Ectodermal cell (in vitro differentiated cells): ENCODE measurements around the gene RAB6B.

Experiments used
- H3K27ac ChIP-seq: 2 replicates; pipeline ENCODE4 v1.7.0; 2013; ENCODE audit warnings: mild to moderate bottlenecking, low read depth, low read length; ENCODE audit not compliant: insufficient read depth, poor library complexity, severe bottlenecking
- H3K27me3 ChIP-seq: 2 replicates; pipeline ENCODE4 v1.7.0; 2013; ENCODE audit warnings: mild to moderate bottlenecking, low read length; ENCODE audit not compliant: insufficient read depth, control insufficient read depth, poor library complexity, severe bottlenecking
- H3K36me3 ChIP-seq: one replicate; pipeline ENCODE4 v1.7.0; 2013; ENCODE audit warnings: low read length; ENCODE audit not compliant: control insufficient read depth, insufficient read depth
- H3K4me1 ChIP-seq: one replicate; pipeline ENCODE4 v1.7.0; 2013; ENCODE audit warnings: low read length; ENCODE audit not compliant: control insufficient read depth, insufficient read depth
- H3K4me3 ChIP-seq: 2 replicates; pipeline ENCODE4 v1.7.0; 2013; ENCODE audit warnings: low read depth, low read length, control low read depth; ENCODE audit not compliant: insufficient read depth
- H3K9me3 ChIP-seq: 2 replicates; pipeline ENCODE4 v1.7.0; 2013; ENCODE audit warnings: mild to moderate bottlenecking, low read length, moderate library complexity; ENCODE audit not compliant: control insufficient read depth
- WGBS, 2 experiments: methylation state at CpG; one replicate each; pipeline ENCODE4 v1.1.7; 2013; ENCODE audit warnings: missing lambda C conversion rate in 2 of 2; 5-methylcytosine and 5-hydroxymethylcytosine counted together

RAB6B gene

GRCh38 chr3:133894353-133895207 is 1.1 kb downstream of the RAB6B start:
- H3K27me3 ChIP-seq = peaks cover 52% of the 10 kb centered on the region
- peaks cover 11% of the 10 kb centered on the region for H3K4me1 ChIP-seq
- H3K4me3 ChIP-seq = peak overlapping the region; percentile 68
- no peak overlapping the region for H3K27ac ChIP-seq
- H3K9me3 ChIP-seq = no peaks in the 10 kb centered on the region
- WGBS, 2 experiments = 3% methylated on average over 51 to 52 of the region's 52 CpGs
- H3K36me3 ChIP-seq = no peaks in the 10 kb centered on the region

GRCh38 chr3:133893683-133894352 is 1.9 kb downstream of the RAB6B start:
- Histone ChIP-seq H3K4me3 (peak overlapping the region; percentile 68), H3K36me3 (no peaks in the 10 kb centered on the region), H3K27ac (no peak overlapping the region), H3K9me3 (no peaks in the 10 kb centered on the region), H3K27me3 (peaks cover 52% of the 10 kb centered on the region), H3K4me1 (peaks cover 14% of the 10 kb centered on the region)
- WGBS, 2 experiments = 70 to 72% methylated on average over 6 of the region's 6 CpGs

- WGBS, 2 experiments = 95 to 96% methylated on average over 6 of the region's 6 CpGs
- Histone ChIP-seq H3K4me3 (no peak overlapping the region), H3K27me3 (peaks cover 47% of the 10 kb centered on the region), H3K27ac (no peak overlapping the region), H3K4me1 (peaks cover 25% of the 10 kb centered on the region), H3K36me3 (no peaks in the 10 kb centered on the region), H3K9me3 (no peaks in the 10 kb centered on the region)
These were observed 3.0 kb downstream of the RAB6B start for GRCh38 chr3:133892541-133893231.

- WGBS, 2 experiments = 90 to 91% methylated on average over 11 of the region's 11 CpGs
- H3K27me3 ChIP-seq = peaks cover 38% of the 10 kb centered on the region
These were observed 3.9 kb downstream of the RAB6B start for GRCh38 chr3:133891662-133892378.

GRCh38 chr3:133890972-133891644 is 4.6 kb downstream of the RAB6B start:
- Histone ChIP-seq H3K9me3 (no peaks in the 10 kb centered on the region), H3K4me3 (no peak overlapping the region), H3K36me3 (no peaks in the 10 kb centered on the region), H3K27me3 (peaks cover 31% of the 10 kb centered on the region), H3K27ac (no peak overlapping the region), H3K4me1 (peaks cover 33% of the 10 kb centered on the region)
- WGBS, 2 experiments = 87 to 96% methylated on average over 5 of the region's 5 CpGs

More at GRCh38 chr3:133891662-133892378, 3.9 kb downstream of the RAB6B start:
- Histone ChIP-seq H3K9me3 (no peaks in the 10 kb centered on the region), H3K4me1 (peaks cover 33% of the 10 kb centered on the region), H3K27ac (no peak overlapping the region), H3K4me3 (no peak overlapping the region), H3K36me3 (no peaks in the 10 kb centered on the region)

- Histone ChIP-seq H3K4me1 (peaks cover 33% of the 10 kb centered on the region), H3K27me3 (peaks cover 20% of the 10 kb centered on the region), H3K36me3 (no peaks in the 10 kb centered on the region), H3K9me3 (no peaks in the 10 kb centered on the region), H3K4me3 (no peak overlapping the region), H3K27ac (no peak overlapping the region)
- WGBS, 2 experiments = 93 to 95% methylated on average over 2 of the region's 2 CpGs
These were observed 5.6 kb downstream of the RAB6B start for GRCh38 chr3:133890037-133890436.

GRCh38 chr3:133888726-133889340 is 6.8 kb downstream of the RAB6B start:
- no peaks in the 10 kb centered on the region for H3K9me3 ChIP-seq
- H3K4me3 ChIP-seq = no peak overlapping the region
- 87% methylated on average over 9 of the region's 9 CpGs for WGBS, 2 experiments
- H3K36me3 ChIP-seq = no peaks in the 10 kb centered on the region
- peaks cover 23% of the 10 kb centered on the region for H3K4me1 ChIP-seq
- H3K27ac ChIP-seq = no peak overlapping the region
- peaks cover 8% of the 10 kb centered on the region for H3K27me3 ChIP-seq

GRCh38 chr3:133887803-133888703 is 7.6 kb downstream of the RAB6B start:
- Histone ChIP-seq H3K9me3 (no peaks in the 10 kb centered on the region), H3K4me1 (peaks cover 22% of the 10 kb centered on the region), H3K27ac (no peak overlapping the region), H3K36me3 (no peaks in the 10 kb centered on the region), H3K27me3 (peaks cover under 1% of the 10 kb centered on the region), H3K4me3 (no peak overlapping the region)
- WGBS, 2 experiments = 62 to 65% methylated on average over 8 of the region's 8 CpGs
